IMR-90 (cell line): ENCODE measurements around the gene PIM1. TPM values are rescaled to one million over a fixed set of nuclear protein-coding genes. Genes with fewer than 3 reads are reported as not detected.
A peak's percentile ranks its signal among the peaks of the same experiment; 100 is the strongest.

Experiments used
- ATAC-seq: fragments of 200-7000 bp; cut with Tn5 transposase; 2 replicates; pipeline ENCODE4 v1.9.1; 2020; ENCODE audit warnings: low read depth, mild to moderate bottlenecking, moderate library complexity
- BruUV-seq: library from RNA; stranded (reverse); fragments of 400-500 nt; replicated peaks from 2 replicates; lab custom pipeline; 2021; lab: Mats Ljungman, UMichigan
- CTCF ChIA-PET: fragments of 300-600 bp; formaldehyde crosslinking; extraction: SDS; loops from one replicate; lab custom pipeline; 2021; ENCODE audit warnings: antibody characterized with exemption; lab: Yijun Ruan, JAX
- POLR2A ChIA-PET: fragments of 300-600 bp; sonication (Branson Sonifier 250); formaldehyde crosslinking; loops from one replicate; lab custom pipeline; 2022; ENCODE audit warnings: antibody characterized with exemption; ENCODE audit not compliant: unreplicated experiment; lab: Charles Lee
- DNase-seq: peaks from one replicate; pipeline ENCODE4 v3.0.0; 2013
- H2AFZ ChIP-seq: replicated peaks from 2 replicates; pipeline ENCODE3; 2013; ENCODE audit warnings: low read length, mild to moderate bottlenecking; ENCODE audit not compliant: poor library complexity
- H2AK5ac ChIP-seq: 2 replicates; pipeline ENCODE4 v1.6.1; 2013; ENCODE audit warnings: low read depth, low read length, inconsistent platforms
- H2AK9ac ChIP-seq: replicated peaks from 2 replicates; pipeline ENCODE3; 2013; ENCODE audit warnings: mild to moderate bottlenecking, low read depth, low read length, moderate library complexity; ENCODE audit not compliant: poor library complexity
- H2BK120ac ChIP-seq: 2 replicates; pipeline ENCODE4 v1.6.1; 2013; ENCODE audit warnings: low read depth, low read length, inconsistent platforms
- H2BK15ac ChIP-seq: 3 replicates; pipeline ENCODE4 v1.6.1; 2013; ENCODE audit warnings: low read depth, low read length, inconsistent platforms
- H2BK20ac ChIP-seq: 2 replicates; pipeline ENCODE4 v1.6.1; 2013; ENCODE audit warnings: low read depth, mild to moderate bottlenecking, inconsistent platforms, low read length, moderate library complexity
- H2BK5ac ChIP-seq: 2 replicates; pipeline ENCODE4 v1.6.1; 2013; ENCODE audit warnings: mild to moderate bottlenecking, low read depth, low read length, inconsistent platforms; ENCODE audit not compliant: poor library complexity, severe bottlenecking
- H3K14ac ChIP-seq: replicated peaks from 2 replicates; pipeline ENCODE4 v1.6.1; 2013; ENCODE audit warnings: low read depth, low read length, inconsistent platforms
- H3K18ac ChIP-seq: 2 replicates; pipeline ENCODE4 v1.6.1; 2013; ENCODE audit warnings: low read depth, low read length, control low read depth
- H3K23ac ChIP-seq: 2 replicates; pipeline ENCODE4 v1.6.1; 2013; ENCODE audit warnings: low read depth, low read length, inconsistent platforms
- H3K27ac ChIP-seq: 2 replicates; pipeline ENCODE4 v1.5.1; 2013; ENCODE audit warnings: mild to moderate bottlenecking, control low read depth, low read length; ENCODE audit not compliant: insufficient read depth
- H3K27me3 ChIP-seq: 2 replicates; pipeline ENCODE4 v1.6.1; 2013; ENCODE audit warnings: low read length; ENCODE audit not compliant: control insufficient read depth, insufficient read depth
- H3K36me3 ChIP-seq: 2 replicates; pipeline ENCODE4 v1.6.1; 2013; ENCODE audit warnings: low read length, mixed read lengths; ENCODE audit not compliant: control insufficient read depth, insufficient read depth
- H3K4ac ChIP-seq: 2 replicates; pipeline ENCODE4 v1.6.1; 2013; ENCODE audit warnings: low read depth, low read length, inconsistent platforms
- H3K4me1 ChIP-seq: 2 replicates; pipeline ENCODE4 v1.6.1; 2013; ENCODE audit warnings: low read length, mixed read lengths; ENCODE audit not compliant: control insufficient read depth, insufficient read depth
- H3K4me2 ChIP-seq: 2 replicates; pipeline ENCODE4 v1.6.1; 2013; ENCODE audit warnings: low read depth, mild to moderate bottlenecking, control low read depth, low read length, moderate library complexity
- H3K4me3 ChIP-seq: 2 replicates; pipeline ENCODE4 v1.5.1; 2013; ENCODE audit warnings: low read depth, mild to moderate bottlenecking, control low read depth, low read length, moderate library complexity; ENCODE audit not compliant: insufficient read depth
- H3K56ac ChIP-seq: 2 replicates; pipeline ENCODE4 v1.6.1; 2013; ENCODE audit warnings: low read length, inconsistent platforms; ENCODE audit not compliant: insufficient read depth; ENCODE audit errors: extremely low read depth
- H3K79me1 ChIP-seq, 2 experiments: 2 replicates each; pipeline ENCODE4 v1.6.1; 2013; ENCODE audit warnings: low read length in 2 of 2, inconsistent platforms in 1 of 2, low read depth in 1 of 2
- H3K9ac ChIP-seq: 2 replicates; pipeline ENCODE4 v1.6.1; 2013; ENCODE audit warnings: low read depth, low read length, control low read depth
- H3K9me1 ChIP-seq: 2 replicates; pipeline ENCODE4 v1.6.1; 2013; ENCODE audit warnings: low read length, inconsistent platforms; ENCODE audit not compliant: insufficient read depth
- H3K9me3 ChIP-seq: 2 replicates; pipeline ENCODE4 v1.6.1; 2013; ENCODE audit warnings: low read length; ENCODE audit not compliant: control insufficient read depth, insufficient read depth
- H4K20me1 ChIP-seq: 2 replicates; pipeline ENCODE4 v1.6.1; 2013; ENCODE audit warnings: low read length, inconsistent platforms; ENCODE audit not compliant: insufficient read depth
- H4K5ac ChIP-seq: 2 replicates; pipeline ENCODE4 v1.6.1; 2013; ENCODE audit warnings: mild to moderate bottlenecking, low read depth, low read length, control low read depth
- H4K8ac ChIP-seq, 2 experiments: 2 replicates each; pipeline ENCODE4 v1.6.1; 2013; ENCODE audit warnings: low read depth in 2 of 2, low read length in 2 of 2, control low read depth in 1 of 2, inconsistent platforms in 1 of 2
- H4K91ac ChIP-seq: 2 replicates; pipeline ENCODE4 v1.6.1; 2013; ENCODE audit warnings: low read depth, low read length, inconsistent platforms; ENCODE audit not compliant: insufficient read depth
- CHD1 ChIP-seq: IDR thresholded peaks from 2 replicates; pipeline ENCODE4 v1.6.1; 2012; ENCODE audit warnings: low read depth, low read length, improper control_type of control experiment
- MAFK ChIP-seq: IDR thresholded peaks from 2 replicates; pipeline ENCODE4 v1.6.1; 2012; ENCODE audit warnings: low read depth, low read length, improper control_type of control experiment
- RAD21 ChIP-seq: IDR thresholded peaks from 2 replicates; pipeline ENCODE4 v1.6.1; 2012; ENCODE audit warnings: low read length, improper control_type of control experiment
- RCOR1 ChIP-seq: IDR thresholded peaks from 2 replicates; pipeline ENCODE4 v1.6.1; 2012; ENCODE audit warnings: mild to moderate bottlenecking, low read length, improper control_type of control experiment; ENCODE audit not compliant: insufficient replicate concordance
- SMC3 ChIP-seq: fragments of 150-350 bp; IDR thresholded peaks from 2 replicates; pipeline ENCODE4 v1.6.1; 2016; ENCODE audit warnings: low read depth, mild to moderate bottlenecking, antibody characterized with exemption, low read length, moderate library complexity
- WGBS, 2 experiments: methylation state at CpG; one replicate each; pipeline versions ENCODE4 v1.1.5 to v1.1.7; 2013; ENCODE audit warnings: missing lambda C conversion rate in 2 of 2; ENCODE audit not compliant: insufficient read length in 1 of 2; ENCODE audit errors: extremely low coverage in 2 of 2; 5-methylcytosine and 5-hydroxymethylcytosine counted together
- dilution Hi-C: fragments of 300-500 bp; cut with HindIII; formaldehyde crosslinking; loops from one replicate; pipeline ENCODE4 v1.14.3; 2018; ENCODE audit warnings: low sequenced_read_pairs; ENCODE audit not compliant: unreplicated experiment
- in situ Hi-C: fragments of 300-500 bp; cut with MboI; formaldehyde crosslinking; loops from 3 replicates; pipeline ENCODE4 v1.14.3; 2019; ENCODE audit warnings: low sequenced_read_pairs, inconsistent platforms, mixed read lengths
- intact Hi-C: fragments of 100-400 bp; cut with micrococcal nuclease; formaldehyde crosslinking; loops from 2 replicates; pipeline ENCODE4 v1.10.0; 2022
- polyA plus RNA-seq, 3 experiments: library from polyadenylated mRNA; depleted of rRNA; stranded (reverse); fragments of >200 nt; gene quantifications; 2 replicates each; pipeline ENCODE4 v1.2.3, GENCODE V29; 2012; ENCODE audit warnings: low replicate concordance in 1 of 3
- total RNA-seq: library from RNA; depleted of rRNA; stranded (reverse); fragments of >200 nt; gene quantifications from 2 replicates; pipeline ENCODE4 v1.2.3, GENCODE V29; 2012
- TF ChIP-seq, protein P1 (sequence below): conservative IDR thresholded peaks from 2 replicates; pipeline ENCODE4 v1.5.1; 2012; ENCODE audit warnings: mild to moderate bottlenecking, low read depth, low read length, improper control_type of control experiment

Gene PIM1
- total and polyA plus RNA-seq, 2 of the 4 experiments (the other 2 are of a cell fraction), result 7.2 to 18.5 TPM

GRCh38 chr6:37210313-37210968, 40.5 kb downstream of the PIM1 start (continued):
- TF ChIP-seq MAFK, result no peak
- TF ChIP-seq SMC3, result peak; percentile 98

DNA sequence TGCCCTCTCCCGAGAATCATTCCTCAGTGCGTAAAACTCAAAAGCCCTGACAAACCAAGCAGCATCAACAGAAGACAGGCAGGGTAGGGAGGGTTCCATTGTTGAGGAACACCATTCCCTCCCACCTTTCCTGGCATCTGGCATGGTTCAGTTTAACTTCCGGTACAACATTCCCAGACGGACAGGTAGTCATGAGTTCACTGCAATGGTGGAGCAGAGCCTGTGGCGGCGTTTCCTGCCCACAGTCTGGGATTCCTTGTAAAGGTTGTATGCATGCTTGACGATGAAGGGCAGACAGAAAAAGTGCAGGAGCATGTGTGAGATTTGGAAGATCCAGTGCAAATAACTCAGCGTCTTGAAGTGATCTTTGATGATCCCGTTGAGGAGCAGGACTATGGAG, 42.3 kb downstream of the PIM1 start:
- no TSS peak for BruUV-seq
- Histone ChIP-seq H4K8ac (no peak overlapping the region), H3K27ac (no peak overlapping the region), H3K4me1 (no peaks in the 10 kb centered on the region), H3K56ac (no peak overlapping the region), H3K36me3 (no peaks in the 10 kb centered on the region), H3K9ac (no peak overlapping the region), H2BK20ac (no peak overlapping the region), H2AK9ac (no peak overlapping the region), H2BK15ac (no peak overlapping the region), H3K4me3 (no peak overlapping the region), H3K23ac (no peak overlapping the region), H2AFZ (no peak overlapping the region), H3K79me1 (no peaks in the 10 kb centered on the region), H4K91ac (no peak overlapping the region), H4K20me1 (0 out of 2 replicates have a peak, but pooled peaks cover 4% of the 10 kb centered on the region), H3K4me2 (no peak overlapping the region), H3K9me3 (no peaks in the 10 kb centered on the region), H3K14ac (no peak overlapping the region), H2BK120ac (no peak overlapping the region), H3K18ac (no peak overlapping the region), H3K4ac (no peak overlapping the region), H3K27me3 (no peaks in the 10 kb centered on the region), H2AK5ac (peak overlapping the region; percentile 48; the same call in 1 of the 2 replicates), H2BK5ac (no peak overlapping the region), H3K9me1 (no peaks in the 10 kb centered on the region), H4K5ac (no peak overlapping the region)
- DNase-seq, result no peak
- TF ChIP-seq CHD1, result no peak
- TF ChIP-seq RCOR1, result no peak
- TF ChIP-seq MAFK, result no peak
- TF ChIP-seq, protein P1, sequence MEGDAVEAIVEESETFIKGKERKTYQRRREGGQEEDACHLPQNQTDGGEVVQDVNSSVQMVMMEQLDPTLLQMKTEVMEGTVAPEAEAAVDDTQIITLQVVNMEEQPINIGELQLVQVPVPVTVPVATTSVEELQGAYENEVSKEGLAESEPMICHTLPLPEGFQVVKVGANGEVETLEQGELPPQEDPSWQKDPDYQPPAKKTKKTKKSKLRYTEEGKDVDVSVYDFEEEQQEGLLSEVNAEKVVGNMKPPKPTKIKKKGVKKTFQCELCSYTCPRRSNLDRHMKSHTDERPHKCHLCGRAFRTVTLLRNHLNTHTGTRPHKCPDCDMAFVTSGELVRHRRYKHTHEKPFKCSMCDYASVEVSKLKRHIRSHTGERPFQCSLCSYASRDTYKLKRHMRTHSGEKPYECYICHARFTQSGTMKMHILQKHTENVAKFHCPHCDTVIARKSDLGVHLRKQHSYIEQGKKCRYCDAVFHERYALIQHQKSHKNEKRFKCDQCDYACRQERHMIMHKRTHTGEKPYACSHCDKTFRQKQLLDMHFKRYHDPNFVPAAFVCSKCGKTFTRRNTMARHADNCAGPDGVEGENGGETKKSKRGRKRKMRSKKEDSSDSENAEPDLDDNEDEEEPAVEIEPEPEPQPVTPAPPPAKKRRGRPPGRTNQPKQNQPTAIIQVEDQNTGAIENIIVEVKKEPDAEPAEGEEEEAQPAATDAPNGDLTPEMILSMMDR, result no peak
- TF ChIP-seq SMC3, result no peak
- TF ChIP-seq RAD21, result no peak
- ATAC-seq, result no peak
- in situ Hi-C loops (loop anchor here (5.0 to 10.0 kb wide), 3 partner anchors 190 to 445 kb away; partner anchors contain the start of gene C6orf89), intact Hi-C loops (loop anchor here (5.0 kb wide), 1 partner anchor 445 kb away; no protein-coding TSS in a partner anchor), dilution Hi-C loops (no loop called here)
- 93% methylated on average over 2 of the region's 9 CpGs; no CpG with 5 or more reads in 1 of the 2 experiments for WGBS, 2 experiments
- ChIA-PET POLR2A (no interaction called here), CTCF (interaction anchor here (0.8 kb wide), 1 partner anchor 194 kb away, joined by 4 read pairs; no protein-coding TSS in a partner anchor)
